ENCODE results near the gene SAMD1. TPM values are rescaled to one million over a fixed set of nuclear protein-coding genes. Genes with fewer than 3 reads are reported as not detected.

SAMD1 gene
- total RNA-seq, 1 experiment from 2014 or later, result 26.3 TPM

DNA sequence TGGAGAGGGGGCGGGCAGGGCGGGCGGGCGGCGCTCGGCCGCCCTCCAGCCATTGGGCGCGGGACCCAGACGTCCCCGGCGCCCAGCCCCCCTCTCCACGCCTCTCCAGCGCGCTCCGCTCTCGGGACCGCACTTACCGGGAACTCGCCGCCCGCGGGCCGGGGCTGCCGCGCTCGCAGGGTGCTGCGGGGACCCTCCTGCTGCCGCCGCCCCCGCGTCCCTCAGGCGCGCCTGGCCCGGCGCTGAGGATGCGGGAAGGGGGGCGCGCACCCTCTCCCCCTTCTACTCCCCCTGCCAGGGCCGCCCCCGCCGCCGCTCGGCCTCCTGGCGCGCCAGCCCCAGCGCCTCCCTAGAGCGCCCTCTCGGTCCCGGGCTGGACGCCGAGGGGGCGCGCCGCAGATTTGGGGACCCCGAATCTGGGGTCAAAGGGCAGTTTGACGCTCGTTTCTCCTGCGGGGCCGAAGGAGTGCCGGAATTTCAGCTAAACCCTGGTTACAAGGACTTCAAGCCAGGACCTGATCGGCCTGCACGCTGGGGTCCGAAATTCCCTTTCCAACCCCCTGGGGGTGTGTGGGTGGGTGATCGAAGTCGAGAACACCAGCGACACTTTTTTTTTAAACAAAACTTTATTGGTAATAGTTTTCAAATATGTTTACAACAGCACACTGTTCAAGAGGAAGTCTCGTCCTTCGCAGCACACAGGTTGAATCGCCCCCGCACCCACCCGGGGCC, 696 bp upstream of the SAMD1 start:
- no peak for DNase-seq (ENCODE audit: extremely low read depth, low read depth)

DNA sequence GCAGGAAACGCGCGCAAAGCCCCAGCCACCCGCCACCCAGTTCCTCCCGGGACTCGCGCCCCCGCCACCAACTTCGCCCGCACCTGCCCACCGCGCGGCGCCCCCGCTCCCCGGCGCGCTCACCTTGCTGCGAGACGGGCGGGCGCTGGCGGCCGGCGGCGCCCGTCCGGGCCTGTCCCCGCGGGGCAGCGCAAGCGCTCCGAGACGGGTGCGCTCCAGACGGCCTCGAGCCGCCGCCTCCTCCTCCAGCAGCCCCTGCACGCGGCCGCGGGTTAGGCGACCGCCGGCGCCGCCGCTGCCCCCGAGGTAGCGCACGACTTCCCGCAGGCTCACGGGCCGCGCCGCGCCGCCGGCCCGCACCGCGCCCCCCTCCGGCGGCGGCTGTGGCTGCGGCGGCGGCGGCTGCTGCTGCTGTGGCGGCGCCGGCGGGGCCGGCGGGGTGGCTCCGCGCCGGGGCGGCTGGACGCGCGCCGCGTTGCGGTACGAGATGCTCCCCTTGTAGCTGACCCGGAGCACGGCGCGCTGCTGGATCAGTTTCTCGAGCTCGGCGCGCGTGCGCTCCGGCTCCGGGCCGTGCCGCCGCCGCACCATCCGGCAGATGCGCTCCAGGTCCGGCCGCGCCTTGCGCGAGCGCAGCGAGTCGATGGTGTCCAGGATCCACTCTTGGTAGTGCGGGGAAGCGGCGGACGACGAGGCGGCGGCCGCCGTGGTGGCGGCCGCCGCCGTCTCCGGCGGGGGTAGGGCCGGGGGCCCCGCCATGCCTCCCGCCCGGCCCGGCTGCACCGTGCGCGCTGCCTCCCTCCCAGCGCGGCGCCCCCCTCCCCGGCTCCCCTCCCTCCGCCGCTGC, 666 bp downstream of the SAMD1 start:
- DNase-seq (ENCODE audit: extremely low read depth, low read depth), result no peak

GRCh38 chr19:14089412-14089661, 1.2 kb downstream of the SAMD1 start:
- DNase-seq (ENCODE audit: extremely low read depth, low read depth), result no peak

GRCh38 chr19:14088634-14089411, 1.7 kb downstream of the SAMD1 start:
- no peak for DNase-seq (ENCODE audit: extremely low read depth, low read depth)

- DNase-seq (ENCODE audit: extremely low read depth, low read depth), result no peak
Measured at GRCh38 chr19:14086098-14086497, 4.5 kb downstream of the SAMD1 start.

- DNase-seq (ENCODE audit: extremely low read depth, low read depth), result no peak
Measured at GRCh38 chr19:14085309-14085995, 5.1 kb downstream of the SAMD1 start, which contains the start of gene C19orf67. C19orf67 (minus strand) TSS chr19:14085783; CDS start chr19:14085627, 156 bp downstream.

DNA sequence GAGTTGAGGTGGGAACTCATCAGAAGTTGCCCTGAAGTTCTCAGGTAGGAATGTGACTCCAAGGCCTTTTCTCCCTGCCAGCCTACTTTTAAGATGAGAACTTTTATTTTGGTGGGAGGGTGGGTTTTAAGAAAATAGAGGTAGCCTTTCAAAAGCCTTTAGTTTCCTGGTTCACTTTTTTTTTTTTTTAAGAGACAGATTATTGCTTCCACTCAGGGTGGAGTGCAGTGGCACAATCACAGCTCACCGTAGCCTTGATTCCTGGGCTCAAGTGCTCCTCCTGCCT, 7.9 kb downstream of the SAMD1 start:
- no peak for DNase-seq (ENCODE audit: extremely low read depth, low read depth)

- DNase-seq (ENCODE audit: extremely low read depth, low read depth), result no peak
Measured at GRCh38 chr19:14081797-14082674, 8.5 kb downstream of the SAMD1 start.

DNA sequence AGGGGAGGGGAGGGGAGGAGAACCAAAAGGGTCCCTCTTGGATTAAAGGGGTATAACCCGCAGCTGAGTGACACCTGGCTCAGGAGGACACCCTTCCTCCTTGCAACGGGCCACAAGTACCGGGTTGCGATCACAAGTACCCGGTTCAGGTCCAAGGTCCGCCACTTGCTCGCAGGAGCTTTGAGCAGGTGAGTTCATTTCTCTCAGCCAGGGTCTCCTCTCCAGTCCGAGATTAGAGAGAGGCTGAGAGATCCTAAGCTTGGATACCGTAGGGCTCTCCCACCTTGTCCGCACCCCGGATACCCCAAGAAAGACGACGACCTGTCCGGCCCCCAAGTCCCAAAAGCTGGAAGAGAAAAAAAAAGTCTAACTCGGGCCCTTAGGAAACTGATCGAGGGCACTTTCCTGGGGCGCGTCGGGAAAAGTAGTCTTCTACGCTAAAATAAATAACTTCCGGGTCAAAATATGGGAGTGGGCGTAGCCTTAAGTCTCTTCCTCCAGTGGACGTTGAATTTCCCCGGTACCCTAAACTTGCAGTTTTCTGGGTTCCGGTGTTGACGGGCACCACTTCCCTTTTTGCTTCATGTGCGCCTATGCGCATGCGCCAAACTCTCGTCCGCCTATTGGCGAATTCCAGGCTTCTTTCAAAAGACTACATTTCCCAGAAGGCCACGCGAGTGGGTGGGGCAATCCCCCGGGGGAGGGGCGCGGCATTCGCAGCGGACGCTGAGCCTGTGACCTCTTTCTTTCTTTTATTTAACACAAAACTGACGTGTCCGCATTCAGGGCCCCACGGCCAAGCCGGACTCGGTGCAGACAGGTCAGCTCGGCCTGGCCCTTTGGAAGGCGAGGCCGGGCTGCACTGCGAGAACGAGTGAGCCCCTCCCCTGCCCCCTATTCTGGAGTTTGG, 9.4 kb downstream of the SAMD1 start:
- peak; percentile 97 for DNase-seq (ENCODE audit: extremely low read depth, low read depth)

- no peak for DNase-seq (ENCODE audit: extremely low read depth, low read depth)
Measured at GRCh38 chr19:14078411-14078810, 12.1 kb downstream of the SAMD1 start.

- DNase-seq (ENCODE audit: extremely low read depth, low read depth), result no peak
Measured at GRCh38 chr19:14073925-14074838, 16.4 kb downstream of the SAMD1 start.

GRCh38 chr19:14073261-14073924, 17.2 kb downstream of the SAMD1 start:
- peak; percentile 50 for DNase-seq (ENCODE audit: extremely low read depth, low read depth)

GRCh38 chr19:14072535-14073260, 17.9 kb downstream of the SAMD1 start, which contains the start of gene MISP3:
MISP3 (plus strand) TSS chr19:14072786; CDS start chr19:14073310, 524 bp downstream.
- no peak for DNase-seq (ENCODE audit: extremely low read depth, low read depth)

GRCh38 chr19:14070268-14071050, 20.1 kb downstream of the SAMD1 start:
- no peak for DNase-seq (ENCODE audit: extremely low read depth, low read depth)

- DNase-seq (ENCODE audit: extremely low read depth, low read depth), result no peak
Measured at GRCh38 chr19:14066134-14066533, 24.4 kb downstream of the SAMD1 start.

DNA sequence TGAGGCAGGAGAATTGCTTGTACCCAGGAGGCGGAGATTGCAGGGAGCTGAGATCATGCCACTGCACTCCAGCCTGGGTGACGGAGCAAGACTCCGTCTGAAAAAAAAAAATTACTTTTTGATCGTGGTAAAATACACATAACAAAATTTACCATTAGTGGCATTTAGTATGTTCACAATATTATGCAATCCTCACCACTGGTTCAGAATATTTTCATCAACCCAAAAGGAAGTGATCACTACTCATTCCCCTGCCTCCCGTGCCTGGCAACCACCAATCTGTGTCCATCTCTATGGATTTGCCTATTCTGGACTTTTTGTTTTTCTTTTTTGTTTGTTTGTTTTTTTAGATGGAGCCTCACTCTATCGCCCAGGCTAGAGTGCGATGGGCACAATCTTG, 27.4 kb downstream of the SAMD1 start:
- DNase-seq (ENCODE audit: extremely low read depth, low read depth), result no peak

Data from NCI-H460 (cell line).